Embryonic facial prominence (tissue), 1 donor: Measurements from ENCODE around the gene RAD50.
"Not testable (repeated sequence)": the region's sequence is repeated elsewhere in the genome, so short reads cannot be mapped to it uniquely, and the experiment has no call there.

ENCODE experiments used
- DNase-seq: peaks from one replicate; pipeline ENCODE4 v3.0.0-alpha.2; 2016; ENCODE audit errors: extremely low spot score

The RAD50 gene

GRCh38 chr5:132556763-132557477 lies at the start of gene RAD50:
Gene RAD50 (plus strand): TSS chr5:132556977. CDS start chr5:132557325, 348 bp downstream.
- peak; percentile 55 for DNase-seq

GRCh38 chr5:132510076-132510475 lies 46.7 kb upstream of the RAD50 start:
- no peak for DNase-seq

GRCh38 chr5:132513618-132514336 lies 43.0 kb upstream of the RAD50 start:
- not testable (repeated sequence) for DNase-seq

- DNase-seq, result not testable (repeated sequence)
Observed at GRCh38 chr5:132522067-132522466, 34.7 kb upstream of the RAD50 start.

- DNase-seq, result not testable (repeated sequence)
Observed at GRCh38 chr5:132524877-132525276, 31.9 kb upstream of the RAD50 start.

- DNase-seq, result no peak
Observed at GRCh38 chr5:132525299-132525724, 31.5 kb upstream of the RAD50 start.

- peak; percentile 12 for DNase-seq
Observed at GRCh38 chr5:132526290-132526973, 30.3 kb upstream of the RAD50 start.

- DNase-seq, result no peak
Observed at GRCh38 chr5:132526974-132527564, 29.7 kb upstream of the RAD50 start.

GRCh38 chr5:132528021-132528420 lies 28.8 kb upstream of the RAD50 start:
- DNase-seq, result no peak

GRCh38 chr5:132528866-132529634 lies 27.7 kb upstream of the RAD50 start:
- DNase-seq, result no peak

GRCh38 chr5:132530946-132531345 lies 25.8 kb upstream of the RAD50 start:
- DNase-seq, result no peak

GRCh38 chr5:132539716-132540115 lies 17.1 kb upstream of the RAD50 start:
- DNase-seq, result no peak

- no peak for DNase-seq
Observed at GRCh38 chr5:132540149-132540548, 16.6 kb upstream of the RAD50 start.

GRCh38 chr5:132540764-132541163 lies 16.0 kb upstream of the RAD50 start:
- no peak for DNase-seq

- DNase-seq, result no peak
Observed at GRCh38 chr5:132543472-132544201, 13.1 kb upstream of the RAD50 start, which contains the start of gene IL5. Gene IL5 (minus strand): TSS chr5:132543522. CDS start chr5:132543478, 44 bp downstream.

- DNase-seq, result no peak
Observed at GRCh38 chr5:132546108-132546507, 10.7 kb upstream of the RAD50 start.

GRCh38 chr5:132547269-132547668 lies 9.5 kb upstream of the RAD50 start:
- DNase-seq, result no peak

- DNase-seq, result not testable (repeated sequence)
Observed at GRCh38 chr5:132548834-132549233, 7.9 kb upstream of the RAD50 start.

- no peak for DNase-seq
Observed at GRCh38 chr5:132549576-132549975, 7.2 kb upstream of the RAD50 start.

GRCh38 chr5:132556153-132556762 lies 519 bp upstream of the RAD50 start:
- DNase-seq, result no peak
